Measurements from ENCODE around the gene CCT3. TPM values are rescaled to one million over a fixed set of nuclear protein-coding genes. Genes with fewer than 3 reads are reported as not detected.

Gene CCT3
- polyA plus RNA-seq, 1 of the 3 experiments (the other 2 are of a cell fraction): 295 TPM

- peak within 1 kb of the TSS; percentile 89 for H3K4me2 ChIP-seq
- H3K9me2 ChIP-seq: no peaks in the 10 kb centered on the region
- H3K4me1 ChIP-seq (ENCODE audit: control insufficient read depth in 1 of 2, insufficient read depth in 2 of 2, low read depth in 1 of 2, low read length in 1 of 2): peaks cover 10 to 17% of the 10 kb centered on the region in 2 experiments; a peak in 2 of 4 replicates
- ChIA-PET POLR2A (interaction anchor here (0.6 to 2.3 kb wide), 12 partner anchors 9 to 342 kb away, joined by 3 to 14 read pairs (median 4); partner anchors contain the start of genes BGLAP, GLMP and PMF1), CTCF (interaction anchor here (0.7 to 3.9 kb wide), 17 partner anchors 9 to 163 kb away, joined by 3 to 18 read pairs (median 4); partner anchors contain the start of gene VHLL)
- H4K20me1 ChIP-seq (ENCODE audit: insufficient read depth): peaks cover 31% of the 10 kb centered on the region
- H2AFZ ChIP-seq (ENCODE audit: low read depth): peak within 1 kb of the TSS; percentile 95
- 2% methylated on average over 40 of the region's 50 CpGs for WGBS (ENCODE audit: low lambda C conversion rate)
- no peaks in the 10 kb centered on the region for H3K27me3 ChIP-seq (ENCODE audit: insufficient read depth)
- DNase-seq: peak; percentile 96
- peak within 1 kb of the TSS; percentile 84 for H3K9ac ChIP-seq
- peak within 1 kb of the TSS; percentile 69 to 86 for H3K27ac ChIP-seq (ENCODE audit: low read depth in 2 of 2, low read length in 1 of 2)
- H3K36me3 ChIP-seq (replicated peaks in 1 of 2; ENCODE audit: control insufficient read depth in 1 of 2, insufficient read depth in 2 of 2, low read length in 1 of 2): peaks cover 19 to 23% of the 10 kb centered on the region in 2 experiments
- peaks cover 9% of the 10 kb centered on the region for H3F3A ChIP-seq (replicated peaks; ENCODE audit: insufficient read depth)
- no peaks in the 10 kb centered on the region for H3K9me3 ChIP-seq
- TF ChIP-seq TEAD4 (IDR thresholded peaks at IDR 0.05; ENCODE audit: borderline replicate concordance, insufficient read depth) (no peak), SIN3A (IDR thresholded peaks at IDR 0.05; ENCODE audit: borderline replicate concordance, low read depth, low read length) (peak; percentile 99), SMC3 (IDR thresholded peaks at IDR 0.05; ENCODE audit: low read depth, low read length) (no peak), PBX3 (IDR thresholded peaks at IDR 0.05) (no peak), ELF1 (IDR thresholded peaks at IDR 0.05) (peak; percentile 93), RXRA (IDR thresholded peaks at IDR 0.05; ENCODE audit: borderline replicate concordance, low read depth) (no peak), FOXJ3 (CRISPR knock-in tag; IDR thresholded peaks at IDR 0.05) (no peak), YY1 (IDR thresholded peaks at IDR 0.05; ENCODE audit: low read depth) (peak; percentile 98), MXI1 (IDR thresholded peaks at IDR 0.05; ENCODE audit: low read depth, low read length) (peak; percentile 84), POLR2AphosphoS5 (IDR thresholded peaks at IDR 0.05; ENCODE audit: low read depth, low read length) (peak; percentile 83), FOSL2 (IDR thresholded peaks at IDR 0.05; ENCODE audit: borderline replicate concordance, low read depth) (no peak), EZH2phosphoT487 (IDR thresholded peaks at IDR 0.05; ENCODE audit: borderline replicate concordance, low read depth) (no peak), TCF12 (IDR thresholded peaks at IDR 0.05) (peak; percentile 38; the same call in 1 of the 2 replicates), FOXM1 (IDR thresholded peaks at IDR 0.05; ENCODE audit: low read depth) (no peak), EP300 (IDR thresholded peaks at IDR 0.05; ENCODE audit: borderline replicate concordance in 1 of 2, low read depth in 1 of 2, low read length in 1 of 2) (peak in 1 of 2 experiments; percentile 61; a peak in 1 of 4 replicates), NFIC (IDR thresholded peaks at IDR 0.05; ENCODE audit: borderline replicate concordance) (0 out of 2 replicates have a peak, but pooled peaks have one; percentile 18), REST (IDR thresholded peaks at IDR 0.05; ENCODE audit: low read depth, low read length) (peak; percentile 63; the same call in 1 of the 2 replicates), TAF1 (IDR thresholded peaks at IDR 0.05; ENCODE audit: borderline replicate concordance, low read depth, low read length) (peak; percentile 95), RCOR1 (IDR thresholded peaks at IDR 0.05; ENCODE audit: low read length) (peak; percentile 67; the same call in 1 of the 2 replicates), USF1 (IDR thresholded peaks at IDR 0.05; ENCODE audit: borderline replicate concordance, low read depth) (0 out of 2 replicates have a peak, but pooled peaks have one; percentile 17), NRF1 (IDR thresholded peaks at IDR 0.05; ENCODE audit: low read depth, low read length) (no peak), JUND (IDR thresholded peaks at IDR 0.05) (no peak), CHD2 (IDR thresholded peaks at IDR 0.05; ENCODE audit: low read length, partially characterized antibody) (peak; percentile 100), GABPA (IDR thresholded peaks at IDR 0.05; ENCODE audit: low read depth) (peak; percentile 83)
- TF ChIP-seq, protein P1, sequence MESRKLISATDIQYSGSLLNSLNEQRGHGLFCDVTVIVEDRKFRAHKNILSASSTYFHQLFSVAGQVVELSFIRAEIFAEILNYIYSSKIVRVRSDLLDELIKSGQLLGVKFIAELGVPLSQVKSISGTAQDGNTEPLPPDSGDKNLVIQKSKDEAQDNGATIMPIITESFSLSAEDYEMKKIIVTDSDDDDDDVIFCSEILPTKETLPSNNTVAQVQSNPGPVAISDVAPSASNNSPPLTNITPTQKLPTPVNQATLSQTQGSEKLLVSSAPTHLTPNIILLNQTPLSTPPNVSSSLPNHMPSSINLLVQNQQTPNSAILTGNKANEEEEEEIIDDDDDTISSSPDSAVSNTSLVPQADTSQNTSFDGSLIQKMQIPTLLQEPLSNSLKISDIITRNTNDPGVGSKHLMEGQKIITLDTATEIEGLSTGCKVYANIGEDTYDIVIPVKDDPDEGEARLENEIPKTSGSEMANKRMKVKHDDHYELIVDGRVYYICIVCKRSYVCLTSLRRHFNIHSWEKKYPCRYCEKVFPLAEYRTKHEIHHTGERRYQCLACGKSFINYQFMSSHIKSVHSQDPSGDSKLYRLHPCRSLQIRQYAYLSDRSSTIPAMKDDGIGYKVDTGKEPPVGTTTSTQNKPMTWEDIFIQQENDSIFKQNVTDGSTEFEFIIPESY (IDR thresholded peaks at IDR 0.05; ENCODE audit: borderline replicate concordance, low read depth): peak; percentile 100
- TF ChIP-seq, protein P2, sequence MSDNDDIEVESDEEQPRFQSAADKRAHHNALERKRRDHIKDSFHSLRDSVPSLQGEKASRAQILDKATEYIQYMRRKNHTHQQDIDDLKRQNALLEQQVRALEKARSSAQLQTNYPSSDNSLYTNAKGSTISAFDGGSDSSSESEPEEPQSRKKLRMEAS (IDR thresholded peaks at IDR 0.05; ENCODE audit: low read depth): peak; percentile 87
- peak within 1 kb of the TSS; percentile 67 to 87 for H3K4me3 ChIP-seq (ENCODE audit: low read depth in 2 of 2, low read length in 1 of 2)
- H3K79me2 ChIP-seq (ENCODE audit: insufficient read depth): peaks cover 59% of the 10 kb centered on the region
Observed at GRCh38 chr1:156282479-156283222, 55.4 kb downstream of the CCT3 start, which contains the start of gene SMG5. Gene SMG5, minus strand, starts transcription at chr1:156282825. Its CDS starts 145 bp downstream, at chr1:156282680.
